NCI-H187 treated with DMSO at 0.1 percent for 48 hours (cell line): ENCODE measurements around the gene TRABD.
"Not testable (repeated sequence)": the region's sequence is repeated elsewhere in the genome, so short reads cannot be mapped to it uniquely, and the experiment has no call there.

Source experiments
- DNase-seq: peaks from one replicate; lab custom pipeline; 2025; lab: John Stamatoyannopoulos, UW

Gene TRABD

GRCh38 chr22:50185375-50186087, at the start of gene TRABD:
Gene TRABD, plus strand, starts transcription at chr22:50185913. Its CDS starts 7,148 bp downstream, at chr22:50193061.
- no peak for DNase-seq

GRCh38 chr22:50136581-50137015, 49.1 kb upstream of the TRABD start:
- DNase-seq, result no peak

- DNase-seq, result not testable (repeated sequence)
Observed at GRCh38 chr22:50137277-50137676, 48.4 kb upstream of the TRABD start.

- DNase-seq, result no peak
Observed at GRCh38 chr22:50138041-50138440, 47.7 kb upstream of the TRABD start.

- DNase-seq, result no peak
Observed at GRCh38 chr22:50138988-50139387, 46.7 kb upstream of the TRABD start.

- no peak for DNase-seq
Observed at GRCh38 chr22:50139843-50140415, 45.8 kb upstream of the TRABD start.

GRCh38 chr22:50140615-50141014, 45.1 kb upstream of the TRABD start:
- DNase-seq, result no peak

GRCh38 chr22:50141462-50141861, 44.3 kb upstream of the TRABD start:
- no peak for DNase-seq

- no peak for DNase-seq
Observed at GRCh38 chr22:50141891-50142363, 43.8 kb upstream of the TRABD start.

GRCh38 chr22:50143096-50143495, 42.6 kb upstream of the TRABD start:
- no peak for DNase-seq

GRCh38 chr22:50144005-50144614, 41.6 kb upstream of the TRABD start:
- DNase-seq, result no peak

GRCh38 chr22:50145721-50146438, 39.8 kb upstream of the TRABD start:
- no peak for DNase-seq

- DNase-seq, result no peak
Observed at GRCh38 chr22:50146439-50147238, 39.1 kb upstream of the TRABD start.

GRCh38 chr22:50147258-50148165, 38.2 kb upstream of the TRABD start:
- DNase-seq, result not testable (repeated sequence)

- no peak for DNase-seq
Observed at GRCh38 chr22:50148166-50148500, 37.6 kb upstream of the TRABD start.

GRCh38 chr22:50148991-50149721, 36.6 kb upstream of the TRABD start:
- no peak for DNase-seq

GRCh38 chr22:50150161-50151129, 35.3 kb upstream of the TRABD start:
- no peak for DNase-seq

GRCh38 chr22:50151571-50152537, 33.9 kb upstream of the TRABD start:
- no peak for DNase-seq
